Osteoblast (primary cell): ENCODE measurements around the gene ITGB2. TPM values are rescaled to one million over a fixed set of nuclear protein-coding genes. Genes with fewer than 3 reads are reported as not detected.

ENCODE experiments used
- DNase-seq: peaks from one replicate; pipeline ENCODE4 v3.0.0; 2011; ENCODE audit warnings: low spot score, mixed read lengths; ENCODE audit not compliant: insufficient read length; ENCODE audit errors: missing footprints
- H2AFZ ChIP-seq: 2 replicates; pipeline ENCODE4 v1.6.0; 2011; ENCODE audit warnings: mild to moderate bottlenecking, low read length
- H3K27ac ChIP-seq: 2 replicates; pipeline ENCODE4 v1.5.1; 2011; ENCODE audit warnings: mild to moderate bottlenecking, low read depth, low read length, moderate library complexity
- H3K27me3 ChIP-seq: 2 replicates; pipeline ENCODE4 v1.6.0; 2012; ENCODE audit warnings: mild to moderate bottlenecking, control low read depth, inconsistent platforms, low read length, moderate library complexity; ENCODE audit not compliant: insufficient read depth
- H3K36me3 ChIP-seq: 2 replicates; pipeline ENCODE4 v1.5.1; 2011; ENCODE audit warnings: mild to moderate bottlenecking, low read length, control low read depth, moderate library complexity; ENCODE audit not compliant: insufficient read depth
- H3K4me1 ChIP-seq: 2 replicates; pipeline ENCODE4 v1.5.1; 2011; ENCODE audit warnings: mild to moderate bottlenecking, low read length, control low read depth, moderate library complexity; ENCODE audit not compliant: insufficient read depth
- H3K4me2 ChIP-seq: 2 replicates; pipeline ENCODE4 v1.6.0; 2011; ENCODE audit warnings: mild to moderate bottlenecking, low read length; ENCODE audit not compliant: insufficient read depth
- H3K4me3 ChIP-seq: fragments of 200-600 bp; sonication (generic); 3 replicates; pipeline ENCODE4 v1.5.1; 2012; ENCODE audit warnings: mild to moderate bottlenecking, low read length, inconsistent platforms; ENCODE audit not compliant: insufficient read depth
- H3K79me2 ChIP-seq: 2 replicates; pipeline ENCODE4 v1.6.0; 2012; ENCODE audit warnings: mild to moderate bottlenecking, low read length, control low read depth, inconsistent platforms; ENCODE audit not compliant: insufficient read depth
- H3K9me3 ChIP-seq: 2 replicates; pipeline ENCODE4 v1.5.1; 2011; ENCODE audit warnings: low read depth, low read length, control low read depth
- H4K20me1 ChIP-seq: 2 replicates; pipeline ENCODE4 v1.6.0; 2012; ENCODE audit warnings: mild to moderate bottlenecking, low read length, control low read depth; ENCODE audit not compliant: insufficient read depth
- CTCF ChIP-seq: IDR thresholded peaks from 2 replicates; pipeline ENCODE4 v1.5.1; 2011; ENCODE audit warnings: mild to moderate bottlenecking, low read depth, low read length, moderate library complexity; ENCODE audit errors: extremely low read depth
- total RNA-seq: library from RNA; depleted of rRNA; stranded (reverse); fragments of >200 nt; gene quantifications from 2 replicates; pipeline ENCODE4 v1.2.3, GENCODE V29; 2012

Gene ITGB2
- total RNA-seq, 1 donor = 15.2 TPM

- Histone ChIP-seq H3K4me2 (peak overlapping the region; percentile 98), H3K4me1 (peaks cover 72% of the 10 kb centered on the region), H2AFZ (no peak overlapping the region), H3K79me2 (peaks cover 89% of the 10 kb centered on the region), H3K27ac (peak overlapping the region; percentile 93), H3K36me3 (peaks cover 31% of the 10 kb centered on the region), H3K9me3 (no peaks in the 10 kb centered on the region), H4K20me1 (peaks cover 73% of the 10 kb centered on the region), H3K27me3 (no peaks in the 10 kb centered on the region), H3K4me3 (no peak overlapping the region)
- DNase-seq = peak; percentile 32
- no peak for TF ChIP-seq CTCF
These were observed 52.0 kb downstream of the ITGB2 start for GRCh38 chr21:44868707-44869106.

DNA sequence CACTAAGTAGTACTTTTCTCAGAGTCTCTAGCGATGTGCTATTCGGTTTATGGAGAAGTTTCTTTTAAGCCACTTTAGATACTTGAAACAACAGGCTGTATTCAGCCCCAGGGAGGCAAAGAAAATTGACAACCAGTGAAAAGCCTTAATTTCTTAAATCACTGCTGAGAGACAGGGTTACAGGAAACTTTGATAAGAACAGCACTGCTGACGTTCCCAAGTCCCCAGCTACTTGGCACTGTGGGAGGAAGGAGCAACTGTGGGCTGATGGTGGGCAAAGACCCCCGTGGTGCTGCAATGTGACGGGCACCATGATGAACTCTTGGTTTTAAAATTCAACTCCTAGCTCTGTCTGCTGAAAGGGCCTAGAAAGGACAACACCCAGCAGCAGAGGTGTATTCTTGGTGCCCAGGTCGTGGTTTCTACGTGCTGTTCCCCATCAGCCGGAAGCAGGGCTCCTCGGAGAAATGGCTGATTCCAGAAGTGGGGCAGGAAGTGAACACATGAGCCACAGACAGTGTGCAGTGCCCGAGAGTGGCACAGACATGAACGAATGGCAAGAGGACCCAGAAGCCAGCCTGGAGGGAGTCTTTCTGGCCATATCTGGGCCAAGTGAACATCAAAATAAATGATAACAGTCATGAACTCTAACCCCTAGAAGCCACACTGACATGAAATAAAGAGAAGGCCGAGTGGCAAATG is 52.5 kb downstream of the ITGB2 start:
- H4K20me1 ChIP-seq = peaks cover 78% of the 10 kb centered on the region
- peaks cover 91% of the 10 kb centered on the region for H3K79me2 ChIP-seq
- H3K36me3 ChIP-seq = peaks cover 36% of the 10 kb centered on the region
- peak overlapping the region; percentile 93 for H3K27ac ChIP-seq
- peak overlapping the region; percentile 98 for H3K4me2 ChIP-seq
- TF ChIP-seq CTCF = no peak
- DNase-seq = peak; percentile 52
- H3K27me3 ChIP-seq = no peaks in the 10 kb centered on the region
- H3K4me3 ChIP-seq = no peak overlapping the region
- peaks cover 72% of the 10 kb centered on the region for H3K4me1 ChIP-seq
- no peaks in the 10 kb centered on the region for H3K9me3 ChIP-seq
- H2AFZ ChIP-seq = no peak overlapping the region

GRCh38 chr21:44867464-44867863 is 53.2 kb downstream of the ITGB2 start:
- Histone ChIP-seq H3K4me2 (no peak overlapping the region), H3K36me3 (peaks cover 41% of the 10 kb centered on the region), H3K4me1 (peaks cover 71% of the 10 kb centered on the region), H3K79me2 (peaks cover 91% of the 10 kb centered on the region), H3K27ac (peak overlapping the region; percentile 2), H4K20me1 (peaks cover 78% of the 10 kb centered on the region), H3K9me3 (no peaks in the 10 kb centered on the region), H3K4me3 (no peak overlapping the region), H2AFZ (no peak overlapping the region), H3K27me3 (no peaks in the 10 kb centered on the region)
- no peak for TF ChIP-seq CTCF
- peak; percentile 17 for DNase-seq

GRCh38 chr21:44866780-44867179 is 53.9 kb downstream of the ITGB2 start:
- no peak for TF ChIP-seq CTCF
- Histone ChIP-seq H3K9me3 (no peaks in the 10 kb centered on the region), H3K79me2 (peaks cover 91% of the 10 kb centered on the region), H3K4me3 (no peak overlapping the region), H3K27me3 (no peaks in the 10 kb centered on the region), H3K36me3 (peaks cover 43% of the 10 kb centered on the region), H3K4me2 (peak overlapping the region; percentile 4), H4K20me1 (peaks cover 78% of the 10 kb centered on the region), H3K4me1 (peaks cover 64% of the 10 kb centered on the region), H2AFZ (no peak overlapping the region), H3K27ac (peak overlapping the region; percentile 2)
- DNase-seq = peak; percentile 84
